Activated T-cell treated with anti-CD3 and anti-CD28 coated beads, Interleukin-2, amount 50 U/mL, for 4 hours (primary cell): ENCODE measurements around the gene RB1. TPM values are rescaled to one million over a fixed set of nuclear protein-coding genes. Genes with fewer than 3 reads are reported as not detected.

Experiments used
- ATAC-seq, 2 donors: fragments of 200-7000 bp; cut with Tn5 transposase; one replicate each; pipeline ENCODE4 v1.10.0; 2021
- DNase-seq: peaks from one replicate; pipeline ENCODE4 v3.0.0-alpha.2; 2020
- H3K27me3 Mint-ChIP-seq: one replicate; pipeline ENCODE4 v1.8.0; 2021; ENCODE audit warnings: low read depth, mixed read lengths
- H3K36me3 Mint-ChIP-seq: one replicate; pipeline ENCODE4 v1.8.0; 2022; ENCODE audit warnings: mixed read lengths; ENCODE audit not compliant: insufficient read depth
- H3K4me1 Mint-ChIP-seq: one replicate; pipeline ENCODE4 v1.8.0; 2021; ENCODE audit warnings: low read depth, mixed read lengths
- H3K4me3 Mint-ChIP-seq: one replicate; pipeline ENCODE4 v1.8.0; 2021; ENCODE audit warnings: mild to moderate bottlenecking, moderate library complexity, mixed read lengths
- H3K9me3 Mint-ChIP-seq: one replicate; pipeline ENCODE4 v1.8.0; 2021; ENCODE audit warnings: mixed read lengths
- total RNA-seq, 3 donors: library from RNA; stranded (reverse); gene quantifications; one replicate each; pipeline ENCODE4 v1.2.1, GENCODE V29; 2021

RB1 gene
- total RNA-seq, 3 donors from 2014 or later = 27.8 to 31.4 (median 30.2) TPM

- Mint-ChIP-seq H3K36me3 (peaks cover 7% of the 10 kb centered on the region), H3K4me3 (peak overlapping the region; percentile 29), H3K4me1 (peaks cover 30% of the 10 kb centered on the region), H3K27me3 (no peaks in the 10 kb centered on the region), H3K9me3 (no peaks in the 10 kb centered on the region)
- no peak for DNase-seq
- no peak for ATAC-seq
These were observed 185.4 kb downstream of the RB1 start for GRCh38 chr13:48488995-48489394.

- ATAC-seq = no peak
- H3K4me3 Mint-ChIP-seq = peak overlapping the region; percentile 38
- H3K4me1 Mint-ChIP-seq = peaks cover 33% of the 10 kb centered on the region
- peaks cover 7% of the 10 kb centered on the region for H3K36me3 Mint-ChIP-seq
- DNase-seq = no peak
- H3K9me3 Mint-ChIP-seq = no peaks in the 10 kb centered on the region
- H3K27me3 Mint-ChIP-seq = no peaks in the 10 kb centered on the region
These were observed 186.1 kb downstream of the RB1 start for GRCh38 chr13:48489666-48490065.

GRCh38 chr13:48490241-48490640 is 186.7 kb downstream of the RB1 start:
- ATAC-seq (no peak), DNase-seq (no peak)
- H3K36me3 Mint-ChIP-seq = peaks cover 7% of the 10 kb centered on the region
- H3K4me3 Mint-ChIP-seq = peak overlapping the region; percentile 38
- H3K27me3 Mint-ChIP-seq = no peaks in the 10 kb centered on the region
- H3K9me3 Mint-ChIP-seq = no peaks in the 10 kb centered on the region
- peaks cover 36% of the 10 kb centered on the region for H3K4me1 Mint-ChIP-seq

- Mint-ChIP-seq H3K4me1 (peaks cover 42% of the 10 kb centered on the region), H3K4me3 (no peak overlapping the region)
These were observed 188.0 kb downstream of the RB1 start for GRCh38 chr13:48491423-48492095.

GRCh38 chr13:48492096-48492440 is 188.5 kb downstream of the RB1 start:
- peak; percentile 27 to 36 for ATAC-seq
- Mint-ChIP-seq H3K27me3 (no peaks in the 10 kb centered on the region), H3K36me3 (peaks cover 4% of the 10 kb centered on the region), H3K4me1 (peaks cover 43% of the 10 kb centered on the region), H3K4me3 (no peak overlapping the region), H3K9me3 (no peaks in the 10 kb centered on the region)
- no peak for DNase-seq

More at GRCh38 chr13:48491423-48492095, 188.0 kb downstream of the RB1 start:
- H3K27me3 Mint-ChIP-seq = no peaks in the 10 kb centered on the region
- peaks cover 7% of the 10 kb centered on the region for H3K36me3 Mint-ChIP-seq
- DNase-seq (no peak), ATAC-seq (peak; percentile 37 to 41)
- H3K9me3 Mint-ChIP-seq = no peaks in the 10 kb centered on the region

GRCh38 chr13:48492470-48493065 is 189.0 kb downstream of the RB1 start:
- Mint-ChIP-seq H3K4me1 (peaks cover 44% of the 10 kb centered on the region), H3K9me3 (no peaks in the 10 kb centered on the region), H3K36me3 (peaks cover 1% of the 10 kb centered on the region), H3K27me3 (no peaks in the 10 kb centered on the region), H3K4me3 (no peak overlapping the region)
- ATAC-seq = peak; percentile 69 to 77
- peak; percentile 43 for DNase-seq

GRCh38 chr13:48493066-48493765 is 189.7 kb downstream of the RB1 start:
- peak in 1 of 2 donors; percentile 16 for ATAC-seq
- H3K27me3 Mint-ChIP-seq = no peaks in the 10 kb centered on the region
- no peaks in the 10 kb centered on the region for H3K9me3 Mint-ChIP-seq
- no peaks in the 10 kb centered on the region for H3K36me3 Mint-ChIP-seq
- H3K4me1 Mint-ChIP-seq = peaks cover 38% of the 10 kb centered on the region
- no peak for DNase-seq
- no peak overlapping the region for H3K4me3 Mint-ChIP-seq

GRCh38 chr13:48493851-48494250 is 190.3 kb downstream of the RB1 start:
- Mint-ChIP-seq H3K4me3 (no peak overlapping the region), H3K36me3 (peaks cover 2% of the 10 kb centered on the region), H3K27me3 (no peaks in the 10 kb centered on the region), H3K4me1 (peaks cover 35% of the 10 kb centered on the region), H3K9me3 (no peaks in the 10 kb centered on the region)
- ATAC-seq (no peak), DNase-seq (no peak)

GRCh38 chr13:48494874-48495273 is 191.3 kb downstream of the RB1 start:
- peaks cover 2% of the 10 kb centered on the region for H3K36me3 Mint-ChIP-seq
- peaks cover 36% of the 10 kb centered on the region for H3K4me1 Mint-ChIP-seq
- H3K27me3 Mint-ChIP-seq = no peaks in the 10 kb centered on the region
- H3K4me3 Mint-ChIP-seq = no peak overlapping the region
- no peaks in the 10 kb centered on the region for H3K9me3 Mint-ChIP-seq
- no peak for ATAC-seq
- no peak for DNase-seq

- no peak for DNase-seq
- Mint-ChIP-seq H3K9me3 (no peaks in the 10 kb centered on the region), H3K36me3 (peaks cover 2% of the 10 kb centered on the region), H3K4me3 (no peak overlapping the region), H3K4me1 (peaks cover 45% of the 10 kb centered on the region), H3K27me3 (no peaks in the 10 kb centered on the region)
- no peak for ATAC-seq
These were observed 193.0 kb downstream of the RB1 start for GRCh38 chr13:48496271-48497161.

GRCh38 chr13:48497669-48498068 is 194.1 kb downstream of the RB1 start:
- peaks cover 2% of the 10 kb centered on the region for H3K36me3 Mint-ChIP-seq
- ATAC-seq = no peak
- no peak overlapping the region for H3K4me3 Mint-ChIP-seq

GRCh38 chr13:48500652-48501197 is 197.2 kb downstream of the RB1 start:
- H3K4me1 Mint-ChIP-seq = peaks cover 63% of the 10 kb centered on the region
- H3K4me3 Mint-ChIP-seq = no peak overlapping the region
- DNase-seq = no peak

More at GRCh38 chr13:48497669-48498068, 194.1 kb downstream of the RB1 start:
- no peaks in the 10 kb centered on the region for H3K9me3 Mint-ChIP-seq
- H3K27me3 Mint-ChIP-seq = no peaks in the 10 kb centered on the region
- DNase-seq = no peak
- H3K4me1 Mint-ChIP-seq = peaks cover 47% of the 10 kb centered on the region

GRCh38 chr13:48501705-48502104 is 198.2 kb downstream of the RB1 start:
- Mint-ChIP-seq H3K9me3 (no peaks in the 10 kb centered on the region), H3K4me3 (no peak overlapping the region), H3K27me3 (no peaks in the 10 kb centered on the region), H3K36me3 (peaks cover 2% of the 10 kb centered on the region), H3K4me1 (peaks cover 65% of the 10 kb centered on the region)
- DNase-seq (no peak), ATAC-seq (no peak)

More at GRCh38 chr13:48500652-48501197, 197.2 kb downstream of the RB1 start:
- H3K36me3 Mint-ChIP-seq = peaks cover 2% of the 10 kb centered on the region
- peak; percentile 63 to 64 for ATAC-seq
- H3K27me3 Mint-ChIP-seq = no peaks in the 10 kb centered on the region
- no peaks in the 10 kb centered on the region for H3K9me3 Mint-ChIP-seq
